HG02642 (cell line): ENCODE measurements around the gene AHCY.
A peak's percentile ranks its signal among the peaks of the same experiment; 100 is the strongest.
"Not testable (repeated sequence)": the region's sequence is repeated elsewhere in the genome, so short reads cannot be mapped to it uniquely, and the experiment has no call there.

Experiments used
- ATAC-seq: cut with Tn5 transposase; IDR thresholded peaks from one replicate; pipeline ENCODE4 v1.9.1; 2021; ENCODE audit warnings: mild to moderate bottlenecking; ENCODE audit not compliant: unreplicated experiment, poor library complexity

Gene AHCY

DNA sequence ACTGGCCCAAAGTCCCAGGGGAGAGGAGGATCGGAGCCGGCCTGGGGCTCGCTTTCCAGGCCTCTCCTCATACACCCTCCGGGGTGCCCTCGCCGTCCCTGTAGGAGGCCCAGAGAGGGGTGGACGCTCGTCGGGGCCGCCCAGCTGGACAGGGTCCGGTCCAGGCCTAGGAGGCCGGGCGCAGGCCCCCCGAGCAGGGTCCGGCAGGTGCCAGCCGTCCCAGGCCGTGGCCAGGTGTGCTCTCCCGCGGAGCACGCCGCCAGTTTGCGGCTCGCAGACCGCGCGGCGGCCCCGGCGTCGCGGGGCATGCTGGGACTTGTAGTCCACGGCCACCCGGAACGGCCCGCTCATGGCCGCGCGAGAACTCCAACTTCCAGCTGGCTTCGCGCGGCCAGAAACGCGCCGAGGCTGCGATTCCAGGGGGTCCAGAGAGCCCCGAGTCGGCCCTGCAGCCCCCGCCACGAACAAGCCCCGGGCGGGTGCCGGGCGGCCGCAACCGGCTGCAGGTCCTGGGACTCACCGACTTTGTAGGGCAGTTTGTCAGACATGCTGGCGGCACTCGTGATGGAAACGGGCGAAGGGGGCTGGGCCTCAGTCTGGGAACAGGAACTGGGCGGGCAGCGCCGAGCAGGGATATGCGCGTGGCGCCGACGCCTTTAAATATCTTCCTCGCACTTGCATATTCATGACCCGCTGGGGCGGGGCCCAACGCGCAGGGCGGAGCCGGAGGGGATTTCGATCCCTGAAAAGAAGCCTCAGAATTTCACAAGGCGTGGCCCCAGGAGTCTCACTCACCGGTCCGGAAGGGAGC lies at the start of gene AHCY:
Gene AHCY, minus strand, starts transcription at position 633 of the 811 bp plus-strand sequence. Its CDS starts 85 bp downstream, at position 548.
- peak; percentile 91 for ATAC-seq

GRCh38 chr20:34350095-34350494 lies 46.9 kb upstream of the AHCY start:
- ATAC-seq, result no peak

- ATAC-seq, result no peak
Observed at GRCh38 chr20:34347571-34347970, 44.4 kb upstream of the AHCY start.

DNA sequence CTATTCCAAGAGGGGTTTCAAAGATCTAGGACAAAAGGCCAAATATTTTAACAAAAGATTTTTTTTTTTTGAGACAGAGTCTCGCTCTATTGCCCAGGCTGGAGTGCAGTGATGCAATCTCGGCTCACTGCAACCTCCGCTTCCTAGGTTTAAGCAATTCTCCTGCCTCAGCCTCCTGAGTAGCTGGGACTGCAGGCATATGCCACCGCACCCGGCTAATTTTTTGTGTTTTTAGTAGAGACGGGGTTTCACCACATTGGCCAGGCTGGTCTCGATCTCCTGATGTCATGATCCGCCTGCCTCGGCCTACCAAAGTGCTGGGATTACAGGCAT lies 43.3 kb upstream of the AHCY start:
- ATAC-seq, result not testable (repeated sequence)

- not testable (repeated sequence) for ATAC-seq
Observed at GRCh38 chr20:34345839-34346532, 42.8 kb upstream of the AHCY start.

- ATAC-seq, result no peak
Observed at GRCh38 chr20:34345402-34345736, 42.2 kb upstream of the AHCY start.

DNA sequence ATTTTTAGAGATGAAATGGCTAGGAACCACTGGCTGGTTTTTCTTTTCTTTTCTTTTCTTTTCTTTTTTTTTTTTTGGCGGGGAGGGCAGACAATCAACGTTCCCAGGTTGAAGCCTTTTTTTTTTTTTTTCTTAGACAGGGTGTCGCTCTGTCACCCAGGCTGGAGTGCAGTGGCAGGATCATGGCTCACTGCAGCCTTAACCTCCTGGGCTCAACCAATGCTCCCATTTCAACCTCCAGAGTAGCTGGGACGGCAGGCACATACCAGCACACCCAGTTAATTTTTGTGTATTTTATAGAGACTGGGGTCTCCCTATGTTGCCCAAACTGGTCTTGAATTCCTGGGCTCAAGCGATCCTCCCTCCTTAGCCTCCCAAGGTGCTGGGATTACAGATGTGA lies 41.1 kb upstream of the AHCY start:
- no peak for ATAC-seq

DNA sequence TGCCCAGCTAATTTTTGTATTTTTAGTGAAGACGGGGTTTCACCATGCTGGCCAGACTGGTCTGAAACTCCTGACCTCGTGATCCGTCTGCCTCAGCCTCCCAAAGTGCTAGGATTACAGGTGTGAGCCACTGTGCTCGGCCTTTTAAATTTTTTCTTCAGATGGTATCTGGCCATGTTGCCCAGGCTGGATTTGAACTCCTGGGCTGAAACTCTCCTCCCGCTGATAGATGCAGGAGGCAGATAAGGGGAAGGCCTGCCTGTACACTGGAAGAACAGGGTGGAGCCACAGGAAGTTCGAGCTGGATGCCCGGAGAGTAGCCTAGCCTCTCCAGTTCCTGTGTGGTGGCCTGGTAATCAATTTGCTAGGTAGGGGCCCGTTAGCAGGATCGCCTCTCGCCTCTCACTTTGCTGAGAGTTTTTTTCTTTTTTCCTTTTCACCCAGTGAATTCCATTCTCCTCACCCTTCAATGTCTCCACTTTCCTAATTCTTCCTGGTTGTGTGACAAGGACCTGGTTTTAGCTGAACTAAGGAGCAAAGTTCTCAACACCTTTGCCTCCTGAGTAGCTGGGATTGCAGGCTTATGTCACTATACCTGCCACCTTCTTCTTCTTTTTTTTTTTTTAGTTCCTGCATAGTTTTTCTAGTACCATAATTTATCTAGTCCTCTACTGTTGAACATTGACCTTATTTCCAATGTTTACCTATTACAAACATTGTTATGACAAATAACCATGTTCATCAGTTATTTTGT lies 40.5 kb upstream of the AHCY start:
- no peak for ATAC-seq

DNA sequence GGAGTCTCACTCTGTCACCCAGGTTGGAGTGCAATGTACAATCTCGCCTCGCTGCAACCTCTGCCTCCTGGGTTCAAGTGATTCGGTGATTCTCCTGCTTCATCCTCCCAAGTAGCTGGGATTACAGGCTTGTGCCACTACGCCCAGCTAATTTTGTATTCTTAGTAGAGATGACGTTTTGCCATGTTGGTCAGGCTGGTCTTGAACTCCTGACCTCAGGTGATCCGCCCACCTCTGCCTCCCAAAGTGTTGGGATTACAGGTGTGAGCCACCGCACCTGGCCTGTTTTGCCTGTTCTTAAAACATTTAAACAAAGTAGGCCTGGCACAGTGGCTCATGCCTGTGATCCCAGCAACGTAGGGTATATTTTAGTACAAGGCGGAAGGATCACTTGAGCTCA lies 38.0 kb upstream of the AHCY start:
- ATAC-seq, result not testable (repeated sequence)

DNA sequence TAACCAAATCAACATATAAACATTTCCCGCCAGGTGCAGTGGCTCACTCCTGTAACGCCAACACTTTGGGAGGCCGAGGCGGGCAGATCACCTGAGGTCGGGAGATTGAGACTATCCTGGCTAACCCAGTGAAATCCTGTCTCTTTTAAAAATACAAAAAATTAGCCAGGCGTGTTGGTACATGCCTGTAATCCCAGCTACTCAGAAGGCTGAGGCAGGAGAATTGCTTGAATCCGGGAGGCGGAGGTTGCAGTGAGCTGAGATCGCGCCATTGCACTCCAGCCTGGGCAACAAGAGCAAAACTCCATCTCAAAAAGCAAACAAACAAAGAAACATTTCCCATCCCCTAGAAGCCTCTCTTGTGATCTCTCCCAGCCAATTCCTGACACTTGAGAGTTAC lies 37.6 kb upstream of the AHCY start:
- ATAC-seq, result not testable (repeated sequence)

GRCh38 chr20:34337982-34338726 lies 35.0 kb upstream of the AHCY start:
- no peak for ATAC-seq

- no peak for ATAC-seq
Observed at GRCh38 chr20:34337544-34337943, 34.4 kb upstream of the AHCY start.

GRCh38 chr20:34334654-34335407 lies 31.7 kb upstream of the AHCY start:
- no peak for ATAC-seq

DNA sequence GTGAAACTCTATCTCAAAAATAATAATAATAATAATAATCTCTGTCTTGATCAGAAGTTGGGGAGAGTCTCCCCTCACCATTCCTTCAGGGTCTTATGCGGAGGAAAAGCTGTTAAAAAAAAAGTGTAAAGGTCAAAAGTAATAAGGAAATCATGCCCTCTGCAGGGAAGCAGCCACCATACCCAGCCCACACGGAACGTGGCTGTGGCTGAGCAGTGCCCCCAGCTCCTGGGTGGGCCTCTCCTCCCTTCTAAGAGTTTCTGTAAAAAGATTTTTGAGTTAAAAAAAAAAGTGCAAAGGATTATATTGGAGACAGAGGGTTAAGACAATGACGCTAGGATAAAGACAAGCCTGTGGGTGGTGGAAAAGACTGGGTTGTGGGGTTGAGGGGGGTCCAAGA lies 30.6 kb upstream of the AHCY start:
- ATAC-seq, result no peak

DNA sequence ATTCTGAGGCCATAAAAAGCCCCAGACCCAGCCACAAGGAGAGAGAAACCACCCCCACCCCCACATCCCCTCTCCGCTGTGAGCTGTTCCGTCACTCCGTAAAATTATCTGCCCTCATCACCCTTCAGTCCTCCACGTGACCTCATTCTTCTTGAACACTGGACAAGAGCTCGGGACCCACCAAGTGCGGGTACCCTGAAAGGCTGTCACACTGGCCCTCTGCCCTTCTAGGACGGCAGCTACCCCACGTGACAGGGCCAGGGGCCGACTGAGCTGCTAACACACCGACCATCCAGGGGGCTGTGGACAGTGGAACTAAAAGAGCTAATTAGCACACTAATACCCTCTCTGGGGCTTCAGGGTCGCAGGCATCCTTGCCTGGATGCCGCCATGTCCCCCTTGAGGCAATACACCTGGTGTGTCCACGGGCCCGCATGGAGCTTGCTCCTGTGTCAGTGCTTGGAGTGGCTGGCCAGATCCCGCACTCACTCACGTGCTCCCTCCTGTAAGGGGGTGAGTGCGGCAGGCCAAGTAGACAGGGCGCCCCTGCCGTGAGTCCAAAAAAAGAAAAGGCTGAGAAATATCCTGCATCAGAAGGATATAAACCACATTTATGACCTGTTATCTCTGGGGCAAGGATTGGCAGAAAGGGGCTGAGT lies 29.2 kb upstream of the AHCY start:
- no peak for ATAC-seq

DNA sequence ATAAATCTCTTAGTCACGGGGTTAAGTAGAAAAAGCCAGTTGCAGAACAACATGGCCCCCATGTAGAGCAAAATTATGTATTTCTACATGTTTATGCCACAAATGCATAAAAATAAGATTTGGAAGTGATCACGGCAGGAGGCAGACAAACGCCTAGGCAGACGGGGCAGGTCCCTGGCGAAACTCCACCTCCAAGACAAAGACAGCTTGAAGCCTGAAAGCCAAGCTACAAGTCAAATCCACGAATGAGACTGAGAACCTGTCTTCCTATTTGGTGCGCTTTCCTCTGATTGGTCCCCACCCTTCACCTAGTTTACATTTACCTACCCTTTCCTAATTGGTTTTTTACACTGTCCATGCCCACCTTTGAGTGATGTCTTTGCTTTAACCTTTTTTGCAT lies 28.7 kb upstream of the AHCY start:
- ATAC-seq, result no peak

- not testable (repeated sequence) for ATAC-seq
Observed at GRCh38 chr20:34330861-34331544, 27.8 kb upstream of the AHCY start.

DNA sequence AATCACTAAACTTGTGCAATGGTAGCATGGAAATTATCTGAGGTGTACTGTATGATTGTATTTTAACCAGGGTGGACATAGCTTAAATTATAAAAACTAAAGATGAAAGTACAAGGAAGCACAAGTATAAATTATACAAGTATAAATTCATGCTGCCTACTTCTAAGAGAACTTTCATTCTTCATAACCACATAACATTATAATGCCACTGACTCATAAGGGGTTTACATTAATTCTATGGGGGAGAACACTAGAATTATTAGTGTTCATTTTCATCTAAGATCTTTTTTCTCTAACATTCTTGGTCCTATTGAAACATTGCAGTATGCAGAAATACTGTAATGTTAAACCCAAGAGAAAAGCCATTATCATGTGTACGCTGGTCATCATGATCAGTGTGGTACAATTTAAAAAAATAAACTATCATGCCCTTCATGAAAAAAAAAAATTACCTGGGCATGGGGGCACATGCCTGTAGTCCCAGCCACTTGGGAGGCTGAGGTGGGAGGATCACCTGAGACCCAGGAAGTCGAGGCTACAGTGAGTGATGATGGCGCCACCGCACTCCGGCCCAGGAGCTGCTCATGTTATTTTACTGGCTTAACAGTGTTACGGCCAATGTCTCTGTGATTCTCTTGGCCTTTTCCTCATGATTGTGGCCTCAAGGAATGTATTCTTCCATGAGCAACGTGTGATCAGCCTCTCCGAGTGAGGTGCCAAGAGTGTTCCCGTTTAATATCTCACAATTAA lies 25.9 kb upstream of the AHCY start:
- no peak for ATAC-seq
